AG20443 (cell line): ENCODE results near the gene SDR39U1.

Experiments
- DNase-seq: peaks from one replicate; pipeline ENCODE4 v3.0.0; 2012; ENCODE audit warnings: low spot score, mixed read lengths

The SDR39U1 gene

GRCh38 chr14:24390701-24391468 is 51.7 kb downstream of the SDR39U1 start:
- DNase-seq: no peak
